GM19023 (cell line): ENCODE measurements around the gene HACL1.

ENCODE experiments used
- ATAC-seq: cut with Tn5 transposase; IDR thresholded peaks from one replicate; pipeline ENCODE4 v1.9.1; 2021; ENCODE audit warnings: mild to moderate bottlenecking, moderate library complexity; ENCODE audit not compliant: unreplicated experiment

HACL1 gene

GRCh38 chr3:15601399-15602145, at the start of gene HACL1, which contains the start of gene BTD:
TSS of gene HACL1 (minus strand) at chr3:15601569. CDS start at chr3:15601463, 106 bp downstream.
TSS of gene BTD (plus strand) at chr3:15601745. CDS start at chr3:15635440, 33,695 bp downstream.
- peak; percentile 96 for ATAC-seq

- ATAC-seq = no peak
Observed at GRCh38 chr3:15649858-15650257, 48.5 kb upstream of the HACL1 start.

DNA sequence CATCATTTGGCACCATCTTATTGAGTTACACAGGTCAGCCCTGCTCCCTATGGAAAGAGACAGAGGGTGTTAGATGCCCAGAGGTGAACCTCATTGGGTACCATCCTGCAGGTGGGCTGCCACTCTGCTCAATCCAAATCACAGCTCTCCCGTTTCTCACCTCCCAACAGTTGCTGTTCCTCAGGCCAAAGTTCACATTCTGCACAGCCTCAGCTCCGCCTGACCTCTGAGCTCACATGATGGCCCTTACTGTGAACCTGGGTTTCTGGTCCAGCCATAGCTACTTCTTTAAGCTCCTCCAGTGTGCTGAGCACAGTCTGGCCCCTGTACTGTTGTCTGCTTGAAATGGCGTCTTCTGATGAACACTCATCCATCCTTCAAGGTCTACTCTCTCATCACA, 48.0 kb upstream of the HACL1 start:
- ATAC-seq = no peak

- peak; percentile 86 for ATAC-seq
Observed at GRCh38 chr3:15647611-15648167, 46.3 kb upstream of the HACL1 start.

DNA sequence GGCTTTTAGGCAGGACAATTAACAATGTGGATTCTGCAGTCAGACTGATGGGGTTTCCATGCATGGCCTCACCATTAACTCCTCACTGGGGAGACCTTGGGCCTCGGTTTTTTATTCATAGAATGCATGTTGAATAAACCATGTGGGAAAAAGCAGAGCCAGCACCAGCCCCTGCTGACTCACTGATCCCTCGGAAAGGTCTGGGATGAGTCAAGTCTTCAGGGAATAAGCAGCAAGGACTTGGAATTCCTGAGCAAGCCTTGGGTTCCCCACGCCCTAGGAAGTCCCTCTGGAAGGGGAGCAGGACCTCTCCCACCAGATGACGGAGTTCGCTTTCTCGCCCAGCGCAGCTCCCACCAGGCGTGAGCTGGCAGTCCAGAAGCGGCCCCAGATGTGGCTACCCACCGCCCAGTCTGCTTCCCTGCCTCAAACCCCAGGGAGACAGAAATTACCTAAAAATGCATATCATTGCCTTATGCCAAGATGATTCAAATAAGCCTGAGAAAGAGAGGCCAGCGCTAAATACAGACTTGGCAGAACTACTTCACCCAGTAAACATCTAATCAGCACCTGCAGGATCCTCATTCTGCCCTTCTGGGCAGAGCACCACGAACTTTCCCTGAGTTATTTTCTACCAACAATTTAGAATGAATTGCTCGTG, 45.6 kb upstream of the HACL1 start:
- ATAC-seq = no peak

GRCh38 chr3:15645740-15646501, 44.6 kb upstream of the HACL1 start:
- ATAC-seq = no peak

DNA sequence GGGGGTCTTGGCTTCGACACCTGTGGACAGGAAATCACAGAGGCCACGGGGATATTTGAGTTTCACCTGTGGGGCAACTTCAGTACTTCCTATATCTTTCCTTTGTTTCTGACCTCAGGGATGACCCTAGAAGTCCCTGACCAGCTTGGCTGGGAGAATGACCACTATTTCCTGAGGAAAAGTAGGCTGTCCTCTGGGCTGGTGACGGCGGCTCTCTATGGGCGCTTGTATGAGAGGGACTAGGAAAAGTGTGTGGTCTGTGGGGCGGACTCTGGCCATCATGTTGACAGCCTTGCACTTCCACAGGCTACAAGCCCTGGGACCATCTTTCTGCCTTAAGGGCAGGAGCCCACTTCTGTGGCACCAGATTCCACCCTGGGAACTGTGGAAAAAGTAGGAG, 43.9 kb upstream of the HACL1 start:
- no peak for ATAC-seq

- no peak for ATAC-seq
Observed at GRCh38 chr3:15638891-15639262, 37.5 kb upstream of the HACL1 start.

- no peak for ATAC-seq
Observed at GRCh38 chr3:15638193-15638890, 37.0 kb upstream of the HACL1 start.

GRCh38 chr3:15637131-15637951, 36.0 kb upstream of the HACL1 start:
- ATAC-seq = no peak

- ATAC-seq = peak; percentile 55
Observed at GRCh38 chr3:15636028-15636709, 34.8 kb upstream of the HACL1 start.

- ATAC-seq = no peak
Observed at GRCh38 chr3:15635121-15635661, 33.8 kb upstream of the HACL1 start.

- ATAC-seq = no peak
Observed at GRCh38 chr3:15634671-15635070, 33.3 kb upstream of the HACL1 start.

DNA sequence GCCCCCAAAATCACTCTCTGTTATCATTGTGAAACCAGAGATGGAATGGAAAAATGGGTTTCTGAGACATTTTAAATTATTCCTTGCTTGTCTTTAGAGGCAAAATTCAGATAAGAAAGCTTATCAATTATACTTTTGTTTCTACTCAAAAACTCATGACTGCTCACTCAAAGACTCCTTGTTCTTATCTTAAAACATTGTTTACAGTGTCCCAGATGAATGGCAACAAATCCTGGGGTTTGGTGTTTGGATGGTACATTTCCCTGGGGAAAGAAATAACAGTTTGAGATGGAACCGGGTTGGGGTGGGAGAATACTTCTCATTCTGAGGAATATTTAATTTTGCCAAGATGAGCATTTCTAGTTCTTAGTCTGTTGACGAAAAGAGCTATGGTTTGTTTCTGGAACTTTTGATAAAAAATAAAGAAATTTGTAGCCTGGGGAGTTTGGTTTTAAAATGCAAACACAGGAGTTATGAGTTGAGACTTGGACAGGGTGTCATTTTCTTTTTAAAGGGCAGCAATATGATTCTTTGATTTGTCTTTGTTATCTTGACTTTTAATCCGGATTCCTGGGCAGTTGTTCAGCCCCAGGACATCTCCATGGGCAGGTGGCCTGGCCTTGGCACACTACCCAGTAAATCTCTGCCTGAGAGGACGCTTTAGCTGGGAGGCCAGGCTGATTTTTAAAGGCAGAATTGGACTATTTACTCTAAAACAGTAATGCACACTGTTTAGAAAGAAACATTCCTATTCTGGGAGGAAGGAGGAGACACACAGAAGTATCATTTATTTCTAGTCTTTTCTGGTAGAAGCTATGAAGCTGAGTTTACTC, 32.6 kb upstream of the HACL1 start:
- no peak for ATAC-seq

DNA sequence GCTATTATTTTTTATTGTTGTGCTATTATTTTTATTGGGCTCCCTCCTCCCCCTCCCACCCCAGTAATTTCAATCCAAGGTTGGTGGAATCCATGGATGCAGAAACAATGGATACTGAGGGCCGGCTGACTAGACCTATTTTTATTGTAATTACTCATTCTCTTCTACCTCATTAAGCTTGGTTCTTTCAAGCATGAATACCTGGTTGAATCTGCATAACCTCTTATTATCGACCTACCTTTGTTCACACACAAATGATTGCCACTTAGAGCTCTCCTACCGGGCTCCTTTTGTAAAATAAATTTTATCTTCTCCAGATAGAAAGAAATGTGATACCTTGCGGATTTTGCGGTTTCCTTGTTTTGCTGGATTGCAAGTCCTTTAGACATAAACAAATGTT, 31.8 kb upstream of the HACL1 start:
- no peak for ATAC-seq

DNA sequence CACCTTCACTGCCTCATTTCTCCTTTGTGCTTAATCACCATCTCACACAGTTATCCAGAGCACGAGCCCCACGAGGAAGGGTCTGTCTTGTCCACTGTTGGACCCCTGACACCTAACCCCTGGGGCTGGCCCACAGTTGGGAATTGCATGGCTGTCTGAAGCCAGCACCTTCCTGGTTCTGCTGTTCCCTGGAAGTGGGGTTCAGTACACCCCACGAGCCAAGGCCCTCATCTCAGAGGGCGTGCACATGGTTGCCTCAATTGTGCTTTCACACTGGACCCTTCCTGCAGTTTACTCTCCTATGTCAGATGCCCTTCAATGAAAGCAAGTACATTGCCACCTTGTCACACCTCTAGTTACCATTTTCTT, 30.8 kb upstream of the HACL1 start:
- no peak for ATAC-seq

DNA sequence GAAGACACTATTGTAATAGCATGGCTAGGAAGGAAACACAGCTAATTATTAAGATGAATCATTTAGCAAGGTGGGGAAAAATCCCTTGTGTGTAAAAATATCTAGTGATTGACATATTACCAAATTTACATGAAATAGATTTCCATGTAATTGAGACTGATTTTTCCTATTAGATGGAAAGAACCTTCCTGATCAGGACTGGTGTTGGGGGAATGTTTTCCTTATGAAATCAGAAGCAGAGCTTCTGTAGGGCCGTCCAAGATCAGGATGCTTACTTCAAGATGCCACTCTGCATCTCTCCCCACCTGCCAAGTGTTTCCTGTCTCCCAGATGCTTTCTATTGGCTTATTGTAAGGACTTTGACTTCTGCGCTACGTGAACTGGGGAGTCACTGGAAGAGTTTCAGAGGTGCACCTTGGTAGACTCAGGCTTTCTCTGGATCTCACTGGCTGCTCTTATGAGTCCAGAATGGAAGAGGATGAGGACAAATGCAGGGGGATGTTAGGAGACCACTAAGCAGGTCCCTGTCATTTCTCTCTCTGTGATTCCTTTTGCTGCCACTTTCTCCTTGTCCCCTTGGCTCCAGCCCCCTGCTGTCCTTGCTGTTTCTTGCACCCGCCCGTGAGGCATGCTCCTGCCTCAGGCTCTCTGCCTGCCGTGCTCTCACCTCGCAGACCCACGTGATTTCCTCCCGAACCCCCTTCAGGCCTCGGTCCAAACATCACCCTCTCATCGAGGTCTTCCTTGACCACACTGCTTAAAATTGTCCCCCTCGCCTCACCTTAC, 30.2 kb upstream of the HACL1 start:
- no peak for ATAC-seq
